ENCODE data around the gene RBFA. TPM values are rescaled to one million over a fixed set of nuclear protein-coding genes. Genes with fewer than 3 reads are reported as not detected.
A peak's percentile ranks its signal among the peaks of the same experiment; 100 is the strongest.

RBFA gene
- 10 to 100 TPM; 20.2 to 39.5 (median 28.4) TPM for total RNA-seq
- 10 to 100 TPM in 2 of 3 donors, 1 to 10 TPM in 1; 9.0 to 21.5 (median 10.8) TPM for polyA plus RNA-seq

DNA sequence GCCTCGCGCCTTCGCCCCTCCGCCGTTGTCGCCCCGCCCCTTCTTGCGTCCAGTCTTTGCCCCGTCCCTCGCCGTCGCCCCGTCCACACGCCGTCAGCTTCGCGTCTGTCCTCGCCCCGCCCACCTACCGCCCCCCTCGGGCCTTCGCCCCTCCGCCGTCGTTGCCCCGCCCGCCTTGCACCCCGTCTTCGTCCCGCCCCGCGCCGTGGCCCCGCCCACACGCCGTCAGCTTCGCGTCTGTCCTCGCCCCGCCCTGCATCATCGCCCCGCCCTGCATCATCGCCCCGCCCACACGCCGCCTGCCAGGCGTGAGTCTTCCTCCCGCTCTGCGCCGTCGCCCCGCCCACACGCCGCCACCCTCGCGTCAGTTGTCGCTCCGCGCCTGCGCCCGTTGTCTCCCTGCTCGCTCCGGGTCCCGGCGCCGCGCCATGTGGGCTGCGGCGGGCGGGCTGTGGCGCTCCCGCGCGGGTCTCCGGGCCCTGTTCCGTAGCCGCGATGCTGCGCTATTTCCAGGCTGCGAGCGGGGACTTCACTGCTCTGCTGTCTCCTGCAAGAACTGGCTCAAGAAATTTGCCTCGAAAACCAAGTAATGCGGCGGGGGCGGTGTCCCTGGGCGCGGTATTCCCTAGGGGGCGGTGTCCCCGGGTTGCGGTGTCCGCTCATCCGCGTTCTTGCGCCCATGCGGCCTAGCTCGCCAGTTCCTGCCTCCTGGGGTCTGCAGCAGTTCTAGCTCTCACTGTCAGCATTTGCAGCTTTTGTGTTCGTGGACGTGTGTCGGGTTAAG lies at the start of gene RBFA:
RBFA (plus strand) TSS at position 367 of the 784 bp plus-strand sequence; CDS start at position 429, 62 bp downstream.
- peaks cover 0 to 21% (median 13%) of the 10 kb centered on the region in 4 donors for H3K4me1 ChIP-seq
- peak within 1 kb of the TSS; percentile 83 to 91 (median 84) for H3K27ac ChIP-seq
- peaks cover 0 to 20% (median 0%) of the 10 kb centered on the region in 4 donors for H3K36me3 ChIP-seq
- H3K27me3 ChIP-seq, result no peaks in the 10 kb centered on the region
- DNase-seq, result peak; percentile 100
- intact Hi-C loops (cut with DNase I), result loop anchor here (2.0 kb wide), 1 partner anchor 75 kb away; the partner anchor contains the start of gene ADNP2
- H3K4me3 ChIP-seq, result peak within 1 kb of the TSS; percentile 44 to 93 (median 78)
- H3K9me3 ChIP-seq, result no peaks in the 10 kb centered on the region
- TF ChIP-seq POLR2AphosphoS5 (IDR thresholded peaks at IDR 0.05) (peak; percentile 49 to 74 (median 64)), CTCF (IDR thresholded peaks at IDR 0.05) (peak in 3 of 4 experiments; percentile 27 to 46 (median 42)), POLR2A (IDR thresholded peaks at IDR 0.05) (peak in 1 of 2 donors; percentile 36), EP300 (IDR thresholded peaks at IDR 0.05) (no peak)
- WGBS, 2 donors, result 0 to 1% methylated on average over 99 of the region's 99 CpGs

DNA sequence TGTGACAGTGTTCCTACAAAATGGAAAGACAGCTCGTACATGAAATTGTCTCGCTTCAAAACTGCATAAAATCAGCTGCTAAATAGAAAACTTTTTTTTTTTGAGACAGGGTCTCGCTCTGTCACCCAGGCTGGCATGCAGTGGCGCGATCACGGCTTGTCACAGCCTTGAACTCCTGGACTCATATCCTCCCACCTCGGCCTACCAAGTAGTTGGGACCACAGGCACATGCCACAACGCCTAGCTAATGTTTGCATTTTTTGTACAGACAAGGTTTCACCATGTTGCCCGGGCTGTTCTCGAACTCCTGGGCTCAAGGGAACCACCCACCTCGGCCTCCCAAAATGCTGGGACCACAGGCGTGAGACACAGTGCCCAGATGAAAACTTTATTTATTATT lies 49.1 kb upstream of the RBFA start:
- intact Hi-C loops (cut with DNase I), result loop anchor here (5.0 kb wide), 2 partner anchors 38 to 122 kb away; partner anchors contain the start of gene ADNP2
- WGBS, 2 donors, result 90 to 95% methylated on average over 12 of the region's 12 CpGs
- H3K27me3 ChIP-seq, result no peaks in the 10 kb centered on the region

GRCh38 chr18:79986726-79987125 lies 47.5 kb upstream of the RBFA start:
- peak overlapping the region in 3 of 4 donors; percentile 16 to 98 (median 18) for H3K27ac ChIP-seq
- intact Hi-C loops (cut with DNase I), result loop anchor here (5.0 kb wide), 2 partner anchors 39 to 121 kb away; partner anchors contain the start of gene ADNP2
- DNase-seq, result no peak
- TF ChIP-seq POLR2A (IDR thresholded peaks at IDR 0.05) (no peak), CTCF (IDR thresholded peaks at IDR 0.05) (no peak), EP300 (IDR thresholded peaks at IDR 0.05) (no peak), POLR2AphosphoS5 (IDR thresholded peaks at IDR 0.05) (no peak)
- H3K36me3 ChIP-seq, result peaks cover 0 to 7% (median 0%) of the 10 kb centered on the region in 4 donors
- WGBS, 2 donors, result 20 to 54% methylated on average over 7 of the region's 7 CpGs
- H3K9me3 ChIP-seq, result no peaks in the 10 kb centered on the region
- H3K27me3 ChIP-seq, result no peaks in the 10 kb centered on the region
- peak overlapping the region in 1 of 4 donors; percentile 96 for H3K4me3 ChIP-seq
- H3K4me1 ChIP-seq, result peaks cover 3 to 27% (median 25%) of the 10 kb centered on the region in 4 donors

More for the DNA sequence above, 49.1 kb upstream of the RBFA start:
- DNase-seq, result no peak
- Histone ChIP-seq H3K36me3 (peaks cover 0 to 7% (median 0%) of the 10 kb centered on the region in 4 donors), H3K9me3 (no peaks in the 10 kb centered on the region), H3K4me1 (peaks cover 3 to 32% (median 25%) of the 10 kb centered on the region in 4 donors), H3K4me3 (no peak overlapping the region), H3K27ac (no peak overlapping the region)
- no peak for TF ChIP-seq EP300 (IDR thresholded peaks at IDR 0.05)
- no peak for TF ChIP-seq POLR2A (IDR thresholded peaks at IDR 0.05)
- no peak for TF ChIP-seq POLR2AphosphoS5 (IDR thresholded peaks at IDR 0.05)
- no peak for TF ChIP-seq CTCF (IDR thresholded peaks at IDR 0.05)

DNA sequence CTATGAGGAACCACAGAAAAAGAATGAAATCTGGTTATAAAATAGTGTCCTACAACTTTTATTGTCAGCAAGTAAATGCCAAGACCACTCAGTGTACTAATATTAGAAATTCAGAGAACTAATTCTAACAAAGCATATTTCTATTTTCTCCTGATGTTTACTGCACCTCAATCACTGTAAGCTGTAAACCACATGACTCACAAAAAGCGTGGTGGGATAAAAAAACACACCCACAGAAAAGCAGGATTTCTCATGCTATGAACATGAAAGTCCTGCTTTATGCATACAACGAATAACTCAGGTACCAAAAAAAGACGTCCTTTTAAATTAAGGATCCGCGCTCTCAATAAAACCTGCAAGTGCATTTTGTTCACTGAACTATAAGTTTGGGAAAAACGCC lies 46.7 kb upstream of the RBFA start:
- Histone ChIP-seq H3K27ac (peak overlapping the region; percentile 91 to 98 (median 96)), H3K36me3 (peaks cover 0 to 7% (median 0%) of the 10 kb centered on the region in 4 donors), H3K4me3 (peak overlapping the region; percentile 79 to 96 (median 90)), H3K4me1 (peaks cover 3 to 27% (median 25%) of the 10 kb centered on the region in 4 donors), H3K27me3 (no peaks in the 10 kb centered on the region), H3K9me3 (no peaks in the 10 kb centered on the region)
- intact Hi-C loops (cut with DNase I), result loop anchor here (5.0 kb wide), 2 partner anchors 40 to 120 kb away; partner anchors contain the start of gene ADNP2
- WGBS, 2 donors, result 0 to 1% methylated on average over 6 of the region's 6 CpGs
- no peak for TF ChIP-seq POLR2AphosphoS5 (IDR thresholded peaks at IDR 0.05)
- no peak for TF ChIP-seq EP300 (IDR thresholded peaks at IDR 0.05)
- no peak for TF ChIP-seq POLR2A (IDR thresholded peaks at IDR 0.05)
- TF ChIP-seq CTCF (IDR thresholded peaks at IDR 0.05), result no peak
- no peak for DNase-seq
